Skin of body (tissue), 2 donors: ENCODE data around the gene ITPA. TPM values are rescaled to one million over a fixed set of nuclear protein-coding genes. Genes with fewer than 3 reads are reported as not detected.
"Not testable (repeated sequence)": the region's sequence is repeated elsewhere in the genome, so short reads cannot be mapped to it uniquely, and the experiment has no call there.

Source experiments
- DNase-seq: peaks from one replicate; lab custom pipeline; 2025; lab: John Stamatoyannopoulos, UW
- total RNA-seq: library from RNA; depleted of rRNA; stranded (reverse); fragments of >200 nt; gene quantifications from one replicate; pipeline ENCODE4 v1.2.3, GENCODE V29; 2014

The ITPA gene
- total RNA-seq, 1 donor from 2014 or later = 25.4 TPM

DNA sequence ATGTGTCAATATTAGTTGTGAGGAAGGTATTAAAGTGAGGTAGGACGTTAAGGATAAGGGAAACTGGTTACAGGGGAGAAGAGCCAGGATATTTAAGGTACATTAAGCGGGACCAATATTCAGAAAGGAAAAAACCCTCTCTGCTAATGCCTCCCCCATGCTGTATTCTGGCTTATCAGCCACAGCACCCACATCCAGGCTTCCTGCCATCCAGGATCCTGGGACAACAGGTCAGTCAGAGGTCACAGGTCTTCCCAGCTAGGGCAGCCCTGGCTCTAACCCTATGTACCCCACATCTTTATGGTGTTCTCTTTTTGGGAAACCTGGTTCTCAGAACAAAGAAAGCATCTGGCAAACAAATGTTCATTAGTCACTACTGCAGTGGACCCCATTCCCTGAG is 10.1 kb upstream of the ITPA start:
- no peak for DNase-seq

DNA sequence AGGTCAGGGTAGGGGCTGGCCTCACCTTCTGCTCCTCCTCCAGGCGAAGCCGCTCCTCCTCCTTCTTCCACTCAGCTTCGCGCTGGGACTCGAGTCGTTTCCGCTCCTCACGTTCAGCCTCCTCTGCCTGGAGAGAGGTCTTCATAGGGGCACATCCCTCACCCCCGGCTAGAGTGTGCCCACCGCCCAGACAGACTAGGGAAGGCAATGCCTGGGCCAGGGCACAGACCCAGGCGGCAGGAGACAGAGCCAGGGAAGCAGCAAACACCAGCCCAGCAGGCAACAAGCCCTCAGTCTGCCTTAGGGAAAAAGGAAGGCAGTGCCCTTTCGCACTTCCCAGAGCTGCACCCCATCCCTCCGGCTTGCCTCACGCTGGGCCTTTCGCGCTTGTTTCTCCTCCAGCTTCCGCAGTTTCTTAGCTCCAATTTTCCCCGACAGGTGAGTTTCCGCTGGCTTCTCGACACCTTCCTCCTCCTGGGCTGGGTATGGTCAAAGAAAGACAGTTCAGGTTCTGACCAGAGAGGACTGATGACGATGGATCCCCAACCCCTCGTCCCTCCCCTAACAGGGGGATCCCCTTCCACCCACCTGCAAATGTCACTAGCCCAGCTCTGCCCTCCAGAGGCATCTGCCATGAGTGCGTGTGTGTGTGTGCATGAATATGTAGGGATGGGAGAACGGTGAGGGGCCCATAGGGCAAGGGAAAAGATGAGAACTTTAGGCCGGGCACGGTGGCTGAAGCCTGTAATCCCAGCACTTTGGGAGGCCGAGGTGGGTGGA is 9.1 kb upstream of the ITPA start:
- no peak for DNase-seq

DNA sequence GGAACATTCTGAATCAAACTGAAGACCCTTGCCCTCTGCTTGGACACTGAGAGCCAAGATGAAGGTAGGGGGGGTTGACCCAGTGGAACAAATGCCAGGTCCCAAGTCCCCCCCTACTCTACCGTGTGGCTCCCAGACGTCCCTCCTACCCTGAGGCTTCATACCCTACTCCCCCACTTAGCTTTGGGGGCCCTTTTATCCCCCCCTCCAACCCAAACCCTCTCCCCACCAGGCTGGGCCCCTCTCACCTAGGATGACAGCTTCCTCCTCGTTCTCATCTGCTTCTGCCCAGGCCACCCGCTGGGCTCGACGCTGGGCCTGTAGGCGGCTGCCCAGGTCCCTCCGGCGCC is 6.4 kb upstream of the ITPA start:
- DNase-seq = no peak

DNA sequence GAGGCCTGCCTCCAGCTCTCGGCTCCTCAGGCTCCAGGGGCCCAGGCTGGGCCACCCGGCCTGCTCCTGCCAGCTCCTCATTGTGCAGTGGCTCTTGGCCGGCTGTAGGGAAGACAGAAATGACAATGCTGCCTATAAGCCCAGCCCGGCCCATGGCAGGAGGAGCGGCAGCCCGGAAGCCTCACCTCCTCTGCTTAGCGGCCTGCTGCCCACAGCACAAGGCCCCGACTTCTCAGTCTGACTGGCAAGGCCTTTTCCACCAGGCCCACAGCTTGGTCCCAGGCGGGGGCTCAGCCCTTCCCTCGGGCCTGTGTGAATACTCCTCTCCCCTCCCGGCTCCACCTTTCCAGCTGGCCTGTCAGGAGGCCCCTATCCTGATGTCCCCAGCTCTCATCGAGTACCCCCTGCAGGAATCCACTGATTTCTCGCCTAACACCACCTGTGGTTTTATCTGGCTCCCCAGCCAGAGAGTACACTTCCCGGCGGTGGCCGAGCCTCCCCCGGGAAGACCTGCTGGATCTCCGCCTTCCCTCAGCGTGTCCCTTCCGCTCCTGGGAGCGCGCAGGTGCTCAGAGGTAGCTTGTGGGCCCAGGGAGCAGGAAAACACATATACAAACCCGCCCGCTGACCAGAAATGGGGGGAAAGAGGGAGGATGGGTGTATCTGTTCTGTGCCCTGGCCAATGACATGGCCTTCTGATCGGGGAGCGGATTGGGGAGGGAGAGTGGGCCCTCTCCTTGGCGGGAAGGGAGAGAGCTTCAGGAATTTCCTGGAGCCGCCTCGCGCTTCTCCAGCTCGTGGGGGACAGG is 5.8 kb upstream of the ITPA start:
- DNase-seq = no peak

DNA sequence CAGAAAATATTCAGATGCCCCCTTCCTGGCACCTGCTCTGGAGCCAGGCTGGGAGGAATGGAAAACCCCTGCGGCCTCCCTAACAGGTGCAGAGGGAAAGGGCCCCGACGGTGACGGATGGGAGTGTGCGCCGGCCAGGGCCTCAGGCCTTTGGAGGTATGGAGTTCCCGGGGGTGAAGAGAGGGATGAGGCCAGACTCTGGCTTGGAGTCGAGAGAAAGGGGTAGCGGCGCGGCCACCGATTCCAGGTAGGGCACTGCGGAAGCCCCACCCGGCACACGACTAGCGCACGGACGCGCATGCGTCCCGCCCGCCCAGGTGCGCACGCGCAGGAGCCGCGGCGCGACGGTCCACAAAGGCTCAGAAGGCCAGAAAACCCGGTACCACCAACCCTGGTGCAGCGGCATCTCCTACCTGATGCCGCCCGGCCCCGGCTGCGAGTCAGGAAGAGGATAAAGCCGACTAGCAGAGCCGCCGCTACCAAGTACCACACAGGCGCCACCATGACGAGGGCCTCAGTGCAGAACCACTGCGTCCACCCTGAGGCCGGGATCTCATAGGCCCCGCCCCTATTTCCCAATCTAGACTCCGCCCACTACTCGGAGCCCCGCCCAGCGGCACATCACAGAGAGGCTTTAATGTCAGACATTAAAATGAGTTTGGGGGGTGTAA is 5.0 kb upstream of the ITPA start, which contains the start of gene DDRGK1:
Gene DDRGK1 (minus strand): TSS at position 559 of the 671 bp plus-strand sequence. CDS start 55 bp downstream, at position 504.
- DNase-seq = peak; percentile 71

DNA sequence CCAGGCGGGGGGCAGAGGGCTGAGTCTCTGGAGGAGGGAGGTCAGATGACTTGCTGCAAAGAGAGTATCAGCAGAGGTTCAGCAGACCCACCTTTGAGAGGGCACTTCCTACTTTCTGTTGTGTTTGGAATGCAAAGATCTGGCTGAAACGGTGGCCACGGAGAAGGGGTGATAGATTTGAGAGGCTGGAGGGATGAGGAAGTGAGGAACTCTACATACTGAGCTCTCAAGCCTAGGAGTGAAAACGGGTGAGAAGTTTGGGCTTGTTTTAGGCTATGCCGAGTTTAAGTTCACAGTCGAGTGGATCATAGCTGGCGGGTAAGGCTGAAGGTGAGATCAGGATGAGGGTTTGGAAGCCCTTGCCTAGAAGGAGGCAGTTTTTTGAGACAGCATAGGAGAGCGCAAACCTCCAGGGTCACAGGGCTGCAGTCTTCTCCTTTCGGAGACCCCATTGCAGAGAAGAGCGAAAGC is 477 bp upstream of the ITPA start:
- DNase-seq = no peak

DNA sequence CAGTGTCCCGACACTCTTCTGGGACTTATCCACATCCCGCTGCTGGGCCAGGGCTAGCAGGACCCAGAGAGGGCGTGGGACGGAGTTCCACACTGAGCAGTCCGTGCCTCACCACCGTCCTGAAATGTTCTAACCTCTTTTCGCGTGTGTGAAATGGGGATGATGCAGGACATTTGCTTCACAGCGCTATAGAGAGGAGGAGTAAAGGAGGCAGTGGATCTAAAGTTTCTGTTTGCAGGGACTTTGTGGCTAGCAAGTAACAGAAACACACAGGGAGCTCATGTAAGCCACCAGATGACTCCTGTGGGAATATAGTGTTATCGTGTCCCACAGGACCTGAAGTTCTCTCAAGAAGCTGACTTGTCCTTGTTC is 634 bp downstream of the ITPA start:
- DNase-seq = no peak

DNA sequence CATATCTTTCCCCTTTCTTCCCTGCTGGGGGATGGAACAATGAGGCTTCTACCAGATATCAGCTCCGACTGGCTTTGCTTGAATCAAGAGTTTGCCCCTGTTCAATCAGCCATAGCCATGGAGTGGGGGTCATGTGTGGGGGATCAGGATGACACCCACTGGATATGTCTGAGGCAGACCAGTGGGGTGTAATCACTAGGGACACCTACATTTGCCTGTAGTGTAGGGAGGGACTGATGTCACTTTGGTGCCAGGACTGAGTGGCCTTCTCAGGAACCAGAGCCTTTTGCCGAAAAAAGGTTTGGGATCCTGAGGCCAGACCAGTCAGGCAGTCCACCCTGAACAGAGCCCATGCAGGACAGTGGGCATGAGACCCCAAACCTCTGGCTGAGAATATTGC is 1.0 kb downstream of the ITPA start:
- DNase-seq = no peak

DNA sequence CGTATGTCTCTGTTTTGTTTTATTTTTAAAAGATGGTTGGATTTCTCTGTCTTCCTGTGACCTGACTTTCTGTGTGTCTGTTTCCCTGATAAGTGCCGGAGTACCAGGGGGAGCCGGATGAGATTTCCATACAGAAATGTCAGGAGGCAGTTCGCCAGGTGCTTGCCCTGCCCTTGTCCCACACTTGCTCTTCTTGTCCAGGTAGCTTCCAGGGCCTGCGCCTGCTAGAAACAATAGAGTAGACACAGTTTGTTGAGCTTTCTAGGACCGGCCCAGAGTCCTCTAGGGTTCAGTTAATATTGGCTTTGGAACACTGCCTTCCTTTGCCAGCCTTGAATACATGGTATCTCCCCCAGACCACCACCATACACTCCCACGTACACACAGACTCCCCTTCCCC is 3.9 kb downstream of the ITPA start:
- no peak for DNase-seq

DNA sequence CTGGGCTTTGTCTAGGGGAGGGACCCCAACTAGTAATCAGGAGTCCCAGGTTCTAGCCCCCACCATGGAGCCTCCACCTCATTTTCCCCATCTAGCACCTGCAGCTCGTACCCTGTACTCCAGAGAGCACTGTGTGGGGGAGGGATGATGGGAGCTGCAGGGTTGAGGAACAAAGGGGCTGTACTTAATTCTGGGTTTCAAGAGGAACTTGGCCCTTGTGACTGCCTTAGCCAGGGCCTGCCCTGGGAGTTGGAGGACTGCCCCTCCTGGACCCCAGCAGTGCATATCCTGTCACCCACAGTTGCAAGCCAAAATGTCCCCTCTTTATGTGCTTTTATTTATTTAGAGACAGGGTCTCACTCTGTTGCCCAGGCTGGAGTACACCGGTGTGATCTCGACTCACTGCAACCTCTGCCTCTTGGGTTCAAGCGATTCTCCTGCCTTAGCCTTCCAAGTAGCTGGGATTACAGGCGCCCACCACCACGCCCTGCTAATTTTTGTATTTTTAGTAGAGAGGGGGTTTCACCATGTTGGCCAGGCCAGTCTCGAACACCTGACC is 6.1 kb downstream of the ITPA start:
- DNase-seq = not testable (repeated sequence)

DNA sequence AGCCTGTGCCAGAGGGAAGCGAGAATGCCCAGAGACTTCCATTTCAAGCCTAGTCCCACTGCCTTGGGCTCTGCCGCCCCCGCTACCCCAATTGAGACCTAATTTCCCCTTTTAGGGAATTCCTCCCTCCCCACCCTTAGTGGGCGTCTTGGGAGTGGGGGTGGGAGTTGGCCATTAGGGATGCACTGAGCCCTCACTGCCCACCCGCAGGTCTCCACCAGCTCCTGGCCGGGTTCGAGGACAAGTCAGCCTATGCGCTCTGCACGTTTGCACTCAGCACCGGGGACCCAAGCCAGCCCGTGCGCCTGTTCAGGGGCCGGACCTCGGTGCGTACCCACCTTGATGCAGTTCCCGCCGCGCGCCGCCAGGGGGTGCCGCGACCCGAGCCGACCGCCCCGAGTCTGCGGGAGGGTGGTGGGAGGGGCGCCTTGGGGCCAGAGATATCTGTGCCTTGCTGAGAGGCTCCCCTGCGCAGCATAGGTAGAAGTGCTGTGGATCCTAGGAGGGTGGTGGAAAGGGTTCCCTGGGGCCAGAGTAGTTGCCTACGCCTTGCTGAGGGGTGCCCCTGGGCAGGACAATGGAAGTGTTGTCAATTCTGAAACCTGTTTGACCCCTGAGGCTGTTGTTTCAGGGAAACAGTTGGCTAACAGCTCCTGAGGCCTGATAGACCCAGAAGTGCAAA is 9.2 kb downstream of the ITPA start:
- DNase-seq = no peak

DNA sequence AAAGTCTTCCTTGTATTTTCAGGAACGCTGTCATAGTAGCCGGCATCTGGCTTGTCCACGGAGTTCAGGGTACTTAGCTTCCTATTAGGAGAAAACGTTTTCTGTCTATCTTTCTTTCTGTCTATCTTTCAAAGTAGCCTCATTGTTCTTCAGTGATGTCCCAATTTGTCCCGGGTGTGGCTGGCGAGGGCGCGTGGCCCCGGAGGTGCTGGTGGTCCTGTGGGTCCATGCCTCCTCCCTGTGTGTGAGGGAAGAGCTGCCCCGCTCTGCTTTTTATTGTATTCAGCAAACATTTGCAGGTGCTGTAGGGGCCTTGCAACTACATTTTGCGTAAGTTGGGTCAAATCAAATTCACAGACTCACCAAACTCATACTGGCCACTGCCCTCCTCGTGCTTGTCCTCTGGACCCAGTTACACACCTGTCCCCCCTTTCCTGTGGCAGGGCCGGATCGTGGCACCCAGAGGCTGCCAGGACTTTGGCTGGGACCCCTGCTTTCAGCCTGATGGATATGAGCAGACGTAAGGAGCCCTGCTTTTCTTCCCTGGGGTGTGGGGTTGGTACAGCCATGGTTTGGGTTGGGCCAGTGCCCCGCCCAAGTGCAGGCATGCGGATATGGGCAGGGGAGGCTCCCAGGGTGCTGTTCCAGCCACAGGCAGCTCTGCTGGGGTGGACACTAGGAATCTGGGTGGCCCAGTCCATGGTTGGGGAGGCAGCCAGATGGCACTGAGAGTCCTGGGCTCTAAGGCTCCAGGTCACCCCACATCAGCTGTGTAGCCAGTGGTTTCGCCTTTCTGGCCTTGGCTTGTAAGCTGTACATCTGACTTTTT is 12.3 kb downstream of the ITPA start:
- no peak for DNase-seq

DNA sequence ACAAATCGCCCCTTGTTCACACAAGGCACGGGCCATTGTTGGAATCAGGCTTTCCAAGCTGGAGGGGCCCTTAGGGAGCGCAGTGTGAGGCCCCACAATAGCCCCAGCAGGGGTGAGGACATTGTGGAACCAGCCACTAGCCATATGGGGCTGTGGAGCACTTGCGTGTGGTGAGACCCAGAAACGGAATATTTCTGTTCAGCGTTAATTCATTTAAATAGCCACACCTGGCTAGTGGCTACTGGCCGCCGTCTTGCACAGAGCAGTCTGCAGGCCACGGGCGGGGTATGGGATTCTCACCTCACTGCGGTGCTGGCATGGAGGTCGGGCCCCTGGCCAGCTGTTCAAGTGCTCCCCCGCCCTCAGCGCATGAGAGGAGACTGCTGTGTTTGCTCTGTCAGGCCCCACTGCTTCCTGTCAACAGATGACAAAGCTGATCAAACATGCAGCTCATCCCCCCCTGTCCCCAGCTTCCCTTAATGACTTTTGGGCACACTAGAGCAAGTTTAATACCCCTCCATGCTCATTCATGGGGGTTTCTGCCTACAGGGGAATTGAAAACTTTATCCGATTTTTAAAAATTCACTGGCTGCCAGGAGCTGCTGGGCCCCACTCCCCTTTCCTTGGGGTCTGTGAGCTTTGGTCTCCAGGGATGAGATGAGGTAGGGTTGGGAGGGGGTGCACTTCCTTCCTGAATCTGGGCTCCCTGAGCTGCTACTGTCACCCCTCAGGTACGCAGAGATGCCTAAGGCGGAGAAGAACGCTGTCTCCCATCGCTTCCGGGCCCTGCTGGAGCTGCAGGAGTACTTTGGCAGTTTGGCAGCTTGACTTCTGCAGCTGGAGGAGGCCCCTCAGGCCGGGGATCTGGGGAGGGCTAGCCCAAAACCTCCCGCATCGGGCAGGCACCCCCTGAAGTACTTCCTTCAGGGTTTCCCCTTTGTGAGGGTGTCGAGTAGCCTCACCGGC is 13.6 kb downstream of the ITPA start:
- DNase-seq = peak; percentile 14

DNA sequence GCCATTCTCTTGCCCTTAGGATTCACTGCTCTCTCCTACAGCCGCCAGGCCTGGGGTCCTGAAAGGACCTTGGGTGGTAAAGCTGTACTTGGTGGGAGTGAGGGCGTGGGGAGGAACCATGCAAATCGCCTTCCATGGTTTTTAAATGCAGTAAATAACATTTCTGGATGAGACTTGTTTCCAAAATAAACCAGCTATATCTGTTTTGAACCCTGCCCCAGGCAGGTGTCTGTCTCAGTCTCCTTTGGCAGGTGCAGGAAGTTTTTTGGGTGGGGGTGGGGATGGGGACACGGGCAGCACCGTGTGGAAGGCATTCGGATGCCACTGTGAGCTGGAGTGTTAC is 14.3 kb downstream of the ITPA start:
- no peak for DNase-seq

DNA sequence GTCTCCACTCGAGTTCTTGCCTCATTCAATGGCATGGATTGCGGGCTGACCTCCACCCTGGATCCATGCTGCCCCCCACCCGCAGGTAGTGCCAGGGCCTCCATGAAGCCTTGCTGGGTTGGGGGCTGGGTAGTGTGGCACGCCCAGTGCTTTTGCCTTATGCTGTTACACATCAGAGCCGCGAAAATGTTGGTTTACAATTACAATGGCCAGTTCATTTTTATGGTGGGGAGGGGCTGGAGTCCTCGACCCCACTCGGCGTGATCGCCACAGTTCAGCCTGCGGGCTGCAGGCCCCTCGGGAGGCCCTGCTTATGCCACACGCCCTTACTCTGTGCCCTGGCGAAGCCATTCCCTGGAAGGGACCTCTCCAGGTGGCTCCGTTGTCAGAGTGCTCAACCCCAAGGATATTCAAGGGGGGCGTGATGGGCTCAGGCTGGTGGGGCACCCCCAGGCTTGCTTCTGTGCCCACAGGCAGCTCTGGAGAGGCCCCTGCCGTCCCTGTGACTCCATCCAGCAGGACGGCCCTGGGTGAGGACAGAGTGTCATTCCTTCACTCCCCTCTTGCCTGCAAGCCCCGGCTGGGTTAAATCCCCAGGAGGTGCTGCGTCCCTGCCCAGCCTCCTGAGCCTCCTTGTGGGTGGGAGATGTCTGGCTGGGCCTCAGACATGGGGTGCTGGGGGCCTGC is 14.8 kb downstream of the ITPA start:
- no peak for DNase-seq

DNA sequence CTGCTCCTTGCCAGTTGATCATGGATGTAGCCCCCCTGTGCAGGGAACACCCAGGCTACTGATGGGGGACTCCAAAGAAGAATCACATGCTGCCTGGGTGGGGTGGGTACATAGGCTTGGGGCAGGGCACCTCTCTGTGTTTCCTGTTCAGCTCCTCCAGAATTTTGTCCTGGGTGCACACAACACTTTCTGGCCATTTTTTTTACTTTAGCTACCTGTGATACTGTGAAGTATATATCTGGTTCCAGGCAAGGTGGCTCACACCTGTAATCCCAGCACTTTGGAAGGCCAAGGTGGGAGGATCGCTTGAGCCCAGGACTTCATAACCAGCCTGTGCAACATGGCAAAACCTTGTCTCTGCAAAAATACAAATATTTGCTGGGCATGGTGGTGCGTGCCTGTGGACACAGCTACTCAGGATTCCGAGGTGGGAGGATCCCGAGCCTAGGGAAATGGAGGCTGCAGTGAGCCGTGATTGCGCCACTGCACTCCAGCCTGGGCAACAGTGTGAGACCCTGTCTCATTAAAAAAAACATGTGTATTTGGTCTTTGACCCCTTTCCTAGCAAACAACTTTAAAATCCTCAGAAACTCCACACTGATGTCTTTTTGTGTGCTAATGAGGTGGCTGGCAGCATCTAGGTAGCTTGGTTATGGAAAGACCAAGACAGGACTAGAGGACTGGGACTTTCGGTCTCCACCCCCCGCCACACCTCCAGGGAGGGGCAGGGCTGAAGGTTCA is 15.6 kb downstream of the ITPA start:
- DNase-seq = no peak

DNA sequence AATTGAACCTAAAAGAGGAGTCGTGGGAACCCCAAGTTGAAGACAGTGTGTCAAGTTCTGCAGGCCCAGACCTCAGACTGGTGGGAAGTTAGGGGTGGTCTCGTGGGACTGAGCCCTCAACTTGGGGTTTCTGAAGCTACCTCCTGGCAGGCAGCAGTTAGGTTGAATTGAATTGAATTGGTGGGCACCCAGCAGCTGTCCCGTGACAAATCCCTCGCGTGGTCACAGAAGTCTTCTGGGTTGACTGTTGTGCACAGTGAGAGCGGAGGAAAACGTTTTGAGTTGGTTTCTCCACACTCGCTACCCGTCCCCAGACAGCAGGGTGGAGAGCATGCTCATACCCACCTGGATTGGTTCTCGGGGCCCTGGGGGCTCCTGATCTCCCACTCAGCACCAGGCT is 16.8 kb downstream of the ITPA start:
- no peak for DNase-seq

DNA sequence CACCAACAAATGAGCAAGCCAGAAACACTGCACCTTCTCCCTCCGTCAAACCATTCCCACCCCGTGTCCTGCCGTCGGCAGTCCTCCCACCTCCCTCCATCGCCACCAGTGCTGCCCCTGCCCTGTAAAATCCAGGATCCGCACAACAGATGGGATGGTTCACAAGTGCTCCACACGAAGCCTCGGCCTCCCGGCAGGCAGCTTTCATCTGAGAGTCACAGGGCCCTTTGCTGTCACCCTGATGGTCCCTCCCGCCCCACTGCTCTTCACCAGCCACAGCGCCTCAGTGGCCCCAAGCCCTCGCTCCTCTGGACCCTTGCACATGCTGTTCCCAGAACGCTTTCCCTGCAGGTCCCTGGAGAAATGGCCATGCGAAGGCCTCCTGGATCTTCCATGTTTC is 17.6 kb downstream of the ITPA start:
- DNase-seq = no peak
